ENCODE measurements around the gene UROD. TPM values are rescaled to one million over a fixed set of nuclear protein-coding genes. Genes with fewer than 3 reads are reported as not detected.

Gene UROD
- total RNA-seq, 3 donors from 2014 or later = 74.1 to 115 (median 77.1) TPM

DNA sequence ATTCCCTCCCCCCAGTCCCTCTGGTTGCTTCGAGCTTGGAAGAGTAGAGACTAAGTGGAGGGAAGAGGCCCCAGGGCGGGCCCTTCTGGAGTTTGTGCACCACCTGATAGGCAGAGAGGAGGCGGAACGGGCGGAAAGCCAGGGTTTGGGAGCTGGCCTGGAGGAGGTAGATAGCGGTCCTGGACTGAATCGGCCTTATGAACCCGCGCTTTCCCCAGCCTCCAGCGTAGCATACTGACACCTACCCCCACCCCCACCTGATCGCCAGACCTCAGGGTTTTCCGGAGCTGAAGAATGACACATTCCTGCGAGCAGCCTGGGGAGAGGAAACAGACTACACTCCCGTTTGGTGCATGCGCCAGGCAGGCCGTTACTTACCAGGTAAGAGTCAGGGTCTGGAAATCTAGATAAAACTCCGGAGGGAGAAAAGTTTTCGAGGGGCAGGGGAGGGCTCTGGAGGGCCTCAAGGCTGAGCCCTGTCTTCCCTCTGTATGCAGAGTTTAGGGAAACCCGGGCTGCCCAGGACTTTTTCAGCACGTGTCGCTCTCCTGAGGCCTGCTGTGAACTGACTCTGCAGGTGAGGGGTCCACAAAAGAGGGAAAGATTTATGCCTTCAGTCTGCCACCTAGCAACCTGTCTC lies 705 bp downstream of the UROD start:
- Histone ChIP-seq H3K4me3 (peak overlapping the region; percentile 81 to 99 (median 98)), H3K27ac (peak overlapping the region; percentile 79 to 86), H3K9me3 (no peaks in the 10 kb centered on the region), H3K4me1 (peaks cover 5 to 31% of the 10 kb centered on the region in 2 donors), H3K36me3 (no peaks in the 10 kb centered on the region), H3K27me3 (no peaks in the 10 kb centered on the region)
- intact Hi-C loops (cut with DNase I; ENCODE audit: low total_unique reads) = loop anchor here (2.0 to 5.0 kb wide), 3 partner anchors 290 to 1240 kb away; no protein-coding TSS in a partner anchor
- no peak for TF ChIP-seq POLR2AphosphoS5 (IDR thresholded peaks at IDR 0.05)
- TF ChIP-seq POLR2A (IDR thresholded peaks at IDR 0.05) = no peak
- TF ChIP-seq, protein P1, sequence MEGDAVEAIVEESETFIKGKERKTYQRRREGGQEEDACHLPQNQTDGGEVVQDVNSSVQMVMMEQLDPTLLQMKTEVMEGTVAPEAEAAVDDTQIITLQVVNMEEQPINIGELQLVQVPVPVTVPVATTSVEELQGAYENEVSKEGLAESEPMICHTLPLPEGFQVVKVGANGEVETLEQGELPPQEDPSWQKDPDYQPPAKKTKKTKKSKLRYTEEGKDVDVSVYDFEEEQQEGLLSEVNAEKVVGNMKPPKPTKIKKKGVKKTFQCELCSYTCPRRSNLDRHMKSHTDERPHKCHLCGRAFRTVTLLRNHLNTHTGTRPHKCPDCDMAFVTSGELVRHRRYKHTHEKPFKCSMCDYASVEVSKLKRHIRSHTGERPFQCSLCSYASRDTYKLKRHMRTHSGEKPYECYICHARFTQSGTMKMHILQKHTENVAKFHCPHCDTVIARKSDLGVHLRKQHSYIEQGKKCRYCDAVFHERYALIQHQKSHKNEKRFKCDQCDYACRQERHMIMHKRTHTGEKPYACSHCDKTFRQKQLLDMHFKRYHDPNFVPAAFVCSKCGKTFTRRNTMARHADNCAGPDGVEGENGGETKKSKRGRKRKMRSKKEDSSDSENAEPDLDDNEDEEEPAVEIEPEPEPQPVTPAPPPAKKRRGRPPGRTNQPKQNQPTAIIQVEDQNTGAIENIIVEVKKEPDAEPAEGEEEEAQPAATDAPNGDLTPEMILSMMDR (IDR thresholded peaks at IDR 0.05) = no peak
- peak; percentile 71 to 73 for DNase-seq (ENCODE audit: low spot score in 2 of 2)

DNA sequence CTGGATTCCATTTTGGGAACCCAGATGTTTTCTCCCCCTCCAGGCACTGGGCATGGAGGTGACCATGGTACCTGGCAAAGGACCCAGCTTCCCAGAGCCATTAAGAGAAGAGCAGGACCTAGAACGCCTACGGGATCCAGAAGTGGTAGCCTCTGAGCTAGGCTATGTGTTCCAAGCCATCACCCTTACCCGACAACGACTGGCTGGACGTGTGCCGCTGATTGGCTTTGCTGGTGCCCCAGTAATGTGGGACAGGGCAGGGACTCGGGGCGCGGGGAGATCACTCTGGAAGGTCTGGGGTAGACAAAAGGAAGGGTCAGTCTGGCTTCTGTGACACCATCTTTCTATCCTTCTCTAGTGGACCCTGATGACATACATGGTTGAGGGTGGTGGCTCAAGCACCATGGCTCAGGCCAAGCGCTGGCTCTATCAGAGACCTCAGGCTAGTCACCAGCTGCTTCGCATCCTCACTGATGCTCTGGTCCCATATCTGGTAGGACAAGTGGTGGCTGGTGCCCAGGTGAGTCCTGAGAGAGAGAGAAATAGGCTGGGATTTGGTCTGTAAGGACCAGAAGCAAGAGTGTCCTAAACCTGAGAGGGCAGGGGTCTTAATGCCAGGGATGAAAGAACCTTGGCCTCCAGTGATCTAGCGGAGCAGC lies 1.6 kb downstream of the UROD start:
- Histone ChIP-seq H3K27me3 (no peaks in the 10 kb centered on the region), H3K36me3 (no peaks in the 10 kb centered on the region), H3K4me3 (no peak overlapping the region), H3K27ac (no peak overlapping the region), H3K9me3 (no peaks in the 10 kb centered on the region), H3K4me1 (peaks cover 5 to 31% of the 10 kb centered on the region in 2 donors)
- intact Hi-C loops (cut with DNase I; ENCODE audit: low total_unique reads) = loop anchor here (2.0 to 5.0 kb wide), 3 partner anchors 289 to 1239 kb away; no protein-coding TSS in a partner anchor
- no peak for DNase-seq (ENCODE audit: low spot score in 2 of 2)
- TF ChIP-seq POLR2A (IDR thresholded peaks at IDR 0.05) (no peak), POLR2AphosphoS5 (IDR thresholded peaks at IDR 0.05) (no peak)
- TF ChIP-seq, protein P1 (IDR thresholded peaks at IDR 0.05) = no peak

DNA sequence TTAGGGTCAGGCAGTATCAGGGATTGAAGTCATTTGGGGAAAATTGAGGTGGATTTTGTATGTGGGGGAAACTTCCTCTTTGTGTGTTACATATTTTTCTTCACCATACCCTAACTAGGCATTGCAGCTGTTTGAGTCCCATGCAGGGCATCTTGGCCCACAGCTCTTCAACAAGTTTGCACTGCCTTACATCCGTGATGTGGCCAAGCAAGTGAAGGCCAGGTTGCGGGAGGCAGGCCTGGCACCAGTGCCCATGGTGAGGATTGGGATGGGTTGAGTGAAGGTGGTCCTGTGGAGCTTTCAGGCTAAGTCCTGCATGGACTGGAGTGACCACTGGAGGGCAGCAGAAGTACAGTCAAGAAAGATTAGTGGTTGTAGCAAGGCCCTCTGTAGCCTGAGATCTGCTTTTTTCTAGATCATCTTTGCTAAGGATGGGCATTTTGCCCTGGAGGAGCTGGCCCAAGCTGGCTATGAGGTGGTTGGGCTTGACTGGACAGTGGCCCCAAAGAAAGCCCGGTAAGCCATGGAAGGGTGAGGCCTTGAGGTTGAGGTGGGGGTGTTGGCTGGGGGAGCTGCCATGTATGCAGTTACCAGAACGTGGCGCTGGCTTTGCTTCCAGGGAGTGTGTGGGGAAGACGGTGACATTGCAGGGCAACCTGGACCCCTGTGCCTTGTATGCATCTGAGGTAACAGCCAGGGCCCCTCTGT lies 2.4 kb downstream of the UROD start:
- DNase-seq (ENCODE audit: low spot score in 2 of 2) = peak; percentile 68 to 75
- Histone ChIP-seq H3K9me3 (no peaks in the 10 kb centered on the region), H3K36me3 (no peaks in the 10 kb centered on the region), H3K27ac (no peak overlapping the region), H3K4me1 (peaks cover 5 to 28% of the 10 kb centered on the region in 2 donors), H3K27me3 (no peaks in the 10 kb centered on the region), H3K4me3 (no peak overlapping the region)
- peak in 2 of 3 donors; percentile 32 to 41 for TF ChIP-seq POLR2AphosphoS5 (IDR thresholded peaks at IDR 0.05)
- no peak for TF ChIP-seq POLR2A (IDR thresholded peaks at IDR 0.05)
- TF ChIP-seq, protein P1 (IDR thresholded peaks at IDR 0.05) = peak; percentile 86 to 90 (median 89)
- intact Hi-C loops (cut with DNase I; ENCODE audit: low total_unique reads) = loop anchor here (5.0 kb wide), 2 partner anchors 288 to 1238 kb away; no protein-coding TSS in a partner anchor

DNA sequence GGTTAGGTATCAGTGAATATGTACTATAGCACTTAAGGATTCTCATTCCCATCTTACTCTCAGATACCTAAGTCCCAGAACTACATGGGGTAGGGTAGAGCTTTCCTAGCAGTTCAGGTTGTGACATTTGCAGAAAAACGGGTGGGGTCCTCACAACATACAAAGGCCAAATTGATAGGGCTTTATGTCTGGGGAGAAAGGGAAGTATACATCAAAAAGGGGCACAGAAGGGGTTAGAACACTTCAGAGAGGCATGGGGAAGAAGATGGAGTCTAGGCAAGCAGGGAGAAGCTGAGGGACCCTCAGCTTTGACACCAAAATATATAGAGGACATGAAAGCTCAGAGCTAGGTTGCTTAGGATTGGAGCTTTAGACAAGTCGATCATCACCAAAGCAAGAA lies 3.6 kb downstream of the UROD start:
- Histone ChIP-seq H3K9me3 (no peaks in the 10 kb centered on the region), H3K4me1 (peaks cover 0 to 19% of the 10 kb centered on the region in 2 donors), H3K27me3 (no peaks in the 10 kb centered on the region), H3K36me3 (no peaks in the 10 kb centered on the region), H3K27ac (no peak overlapping the region), H3K4me3 (no peak overlapping the region)
- intact Hi-C loops (cut with DNase I; ENCODE audit: low total_unique reads) = no loop called here
- TF ChIP-seq POLR2A (IDR thresholded peaks at IDR 0.05) (no peak), POLR2AphosphoS5 (IDR thresholded peaks at IDR 0.05) (no peak)
- TF ChIP-seq, protein P1 (IDR thresholded peaks at IDR 0.05) = no peak
- no peak for DNase-seq (ENCODE audit: low spot score in 2 of 2)
